GM12801 (cell line): ENCODE measurements around the gene IHH.

Experiments
- TF ChIP-seq, protein P1 (sequence below): IDR thresholded peaks from one replicate; pipeline ENCODE4 v1.5.1; 2011; ENCODE audit warnings: control low read depth; ENCODE audit not compliant: insufficient read length; ENCODE audit errors: extremely low read depth

IHH gene

DNA sequence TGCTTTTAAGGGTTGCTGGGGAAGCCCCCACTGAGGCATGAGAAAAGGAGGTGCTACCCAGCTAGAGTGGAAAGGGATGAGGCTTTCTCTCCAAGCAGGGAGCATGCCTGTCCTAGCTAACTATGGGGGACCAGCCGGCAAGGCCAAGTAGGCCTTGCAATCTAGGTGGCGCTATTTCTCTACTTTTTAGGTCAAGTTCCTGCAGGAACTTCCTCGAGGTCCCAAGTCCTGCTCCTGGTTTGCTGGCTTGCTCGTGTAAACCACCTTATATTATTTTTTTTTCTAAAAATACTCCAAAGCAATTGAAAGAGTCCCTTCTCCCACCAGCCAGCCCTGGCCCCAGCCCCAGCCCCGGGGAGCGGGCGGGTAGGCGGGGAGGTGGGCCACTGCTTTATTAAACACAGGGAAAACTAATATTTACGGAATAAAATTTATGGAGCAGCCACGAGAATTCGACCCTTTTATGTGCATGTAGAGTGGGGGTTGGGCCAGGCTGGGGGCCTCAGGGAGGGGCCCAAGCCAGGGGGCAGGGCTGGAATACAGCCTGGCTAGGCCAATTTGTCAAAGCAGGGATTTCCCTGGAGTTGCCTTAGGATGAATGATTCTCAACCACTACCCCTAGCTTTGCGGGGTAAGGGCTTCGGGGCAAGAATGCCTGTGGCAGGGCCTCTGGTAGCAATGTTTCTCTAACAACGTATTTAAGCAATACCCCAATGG, 12.8 kb upstream of the IHH start:
- TF ChIP-seq, protein P1, sequence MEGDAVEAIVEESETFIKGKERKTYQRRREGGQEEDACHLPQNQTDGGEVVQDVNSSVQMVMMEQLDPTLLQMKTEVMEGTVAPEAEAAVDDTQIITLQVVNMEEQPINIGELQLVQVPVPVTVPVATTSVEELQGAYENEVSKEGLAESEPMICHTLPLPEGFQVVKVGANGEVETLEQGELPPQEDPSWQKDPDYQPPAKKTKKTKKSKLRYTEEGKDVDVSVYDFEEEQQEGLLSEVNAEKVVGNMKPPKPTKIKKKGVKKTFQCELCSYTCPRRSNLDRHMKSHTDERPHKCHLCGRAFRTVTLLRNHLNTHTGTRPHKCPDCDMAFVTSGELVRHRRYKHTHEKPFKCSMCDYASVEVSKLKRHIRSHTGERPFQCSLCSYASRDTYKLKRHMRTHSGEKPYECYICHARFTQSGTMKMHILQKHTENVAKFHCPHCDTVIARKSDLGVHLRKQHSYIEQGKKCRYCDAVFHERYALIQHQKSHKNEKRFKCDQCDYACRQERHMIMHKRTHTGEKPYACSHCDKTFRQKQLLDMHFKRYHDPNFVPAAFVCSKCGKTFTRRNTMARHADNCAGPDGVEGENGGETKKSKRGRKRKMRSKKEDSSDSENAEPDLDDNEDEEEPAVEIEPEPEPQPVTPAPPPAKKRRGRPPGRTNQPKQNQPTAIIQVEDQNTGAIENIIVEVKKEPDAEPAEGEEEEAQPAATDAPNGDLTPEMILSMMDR: no peak

- TF ChIP-seq, protein P1: no peak
Observed at GRCh38 chr2:219072741-219073250, 12.1 kb upstream of the IHH start.

- TF ChIP-seq, protein P1: no peak
Observed at GRCh38 chr2:219071131-219071816, 10.6 kb upstream of the IHH start.

- TF ChIP-seq, protein P1: no peak
Observed at GRCh38 chr2:219065484-219065883, 4.8 kb upstream of the IHH start.

- TF ChIP-seq, protein P1: no peak
Observed at GRCh38 chr2:219062081-219062480, 1.4 kb upstream of the IHH start.

GRCh38 chr2:219059725-219060682, 717 bp downstream of the IHH start:
- TF ChIP-seq, protein P1: no peak

GRCh38 chr2:219059375-219059724, 1.4 kb downstream of the IHH start:
- TF ChIP-seq, protein P1: no peak
